Measurements from ENCODE around the gene TEX54. TPM values are rescaled to one million over a fixed set of nuclear protein-coding genes. Genes with fewer than 3 reads are reported as not detected.

Gene TEX54
- total RNA-seq, 1 donor from 2014 or later, result not detected

DNA sequence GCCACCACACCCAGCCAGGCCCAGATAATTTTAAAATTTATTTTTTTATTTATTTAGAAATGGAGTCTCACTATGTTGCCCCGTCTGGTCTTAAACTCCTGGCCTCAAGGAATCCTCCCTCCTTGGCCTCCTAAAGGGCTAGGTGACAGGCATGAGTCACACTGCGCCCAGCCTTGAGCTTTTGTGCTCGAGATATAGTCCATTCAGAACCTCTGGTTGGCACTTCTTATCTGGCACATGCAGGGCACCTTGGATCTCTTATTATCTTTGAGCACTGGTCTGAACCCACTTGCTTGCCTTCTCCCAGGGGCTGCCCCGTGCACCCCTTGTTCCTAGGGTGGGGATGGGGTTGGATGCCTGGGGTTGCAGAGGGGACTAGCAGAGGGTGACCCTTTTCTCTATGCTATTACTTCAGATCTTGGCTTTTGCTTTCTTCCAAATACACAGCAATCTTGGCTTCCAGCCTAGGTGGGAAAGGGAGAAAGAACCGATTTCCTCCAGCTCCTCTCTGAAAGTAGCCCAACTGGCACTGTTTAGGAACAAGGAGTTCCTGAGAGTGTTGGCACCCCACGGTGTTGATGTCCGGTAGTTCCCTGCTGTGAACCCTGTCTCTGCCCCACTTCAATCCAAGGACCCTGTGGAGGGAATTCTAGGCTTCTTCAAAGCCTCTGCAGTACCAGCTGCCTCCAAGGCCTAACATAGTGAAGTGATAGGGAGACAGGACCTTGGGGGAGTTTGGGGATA, 46.8 kb upstream of the TEX54 start:
- H3K27me3 Mint-ChIP-seq (ENCODE audit: low read depth), result no peaks in the 10 kb centered on the region
- no peaks in the 10 kb centered on the region for H3K9me3 Mint-ChIP-seq
- no peak for DNase-seq (ENCODE audit: low spot score in 2 of 2, unreplicated experiment in 2 of 2)
- H3K4me1 Mint-ChIP-seq, result peaks cover 40% of the 10 kb centered on the region
- H3K27ac Mint-ChIP-seq, result peak overlapping the region; percentile 100
- peak overlapping the region; percentile 99 for H3K4me3 Mint-ChIP-seq
- peaks cover 18% of the 10 kb centered on the region for H3K36me3 Mint-ChIP-seq
- TF ChIP-seq, protein P1, sequence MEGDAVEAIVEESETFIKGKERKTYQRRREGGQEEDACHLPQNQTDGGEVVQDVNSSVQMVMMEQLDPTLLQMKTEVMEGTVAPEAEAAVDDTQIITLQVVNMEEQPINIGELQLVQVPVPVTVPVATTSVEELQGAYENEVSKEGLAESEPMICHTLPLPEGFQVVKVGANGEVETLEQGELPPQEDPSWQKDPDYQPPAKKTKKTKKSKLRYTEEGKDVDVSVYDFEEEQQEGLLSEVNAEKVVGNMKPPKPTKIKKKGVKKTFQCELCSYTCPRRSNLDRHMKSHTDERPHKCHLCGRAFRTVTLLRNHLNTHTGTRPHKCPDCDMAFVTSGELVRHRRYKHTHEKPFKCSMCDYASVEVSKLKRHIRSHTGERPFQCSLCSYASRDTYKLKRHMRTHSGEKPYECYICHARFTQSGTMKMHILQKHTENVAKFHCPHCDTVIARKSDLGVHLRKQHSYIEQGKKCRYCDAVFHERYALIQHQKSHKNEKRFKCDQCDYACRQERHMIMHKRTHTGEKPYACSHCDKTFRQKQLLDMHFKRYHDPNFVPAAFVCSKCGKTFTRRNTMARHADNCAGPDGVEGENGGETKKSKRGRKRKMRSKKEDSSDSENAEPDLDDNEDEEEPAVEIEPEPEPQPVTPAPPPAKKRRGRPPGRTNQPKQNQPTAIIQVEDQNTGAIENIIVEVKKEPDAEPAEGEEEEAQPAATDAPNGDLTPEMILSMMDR (IDR thresholded peaks at IDR 0.05; ENCODE audit: unreplicated experiment), result no peak

GRCh38 chr11:62876712-62877111, 44.1 kb upstream of the TEX54 start:
- Mint-ChIP-seq H3K27ac (no peak overlapping the region), H3K9me3 (no peaks in the 10 kb centered on the region), H3K4me1 (peaks cover 13% of the 10 kb centered on the region), H3K4me3 (no peak overlapping the region), H3K36me3 (peaks cover 7% of the 10 kb centered on the region), H3K27me3 (ENCODE audit: low read depth) (no peaks in the 10 kb centered on the region)
- TF ChIP-seq, protein P1 (IDR thresholded peaks at IDR 0.05; ENCODE audit: unreplicated experiment), result no peak
- no peak for DNase-seq (ENCODE audit: low spot score in 2 of 2, unreplicated experiment in 2 of 2)

DNA sequence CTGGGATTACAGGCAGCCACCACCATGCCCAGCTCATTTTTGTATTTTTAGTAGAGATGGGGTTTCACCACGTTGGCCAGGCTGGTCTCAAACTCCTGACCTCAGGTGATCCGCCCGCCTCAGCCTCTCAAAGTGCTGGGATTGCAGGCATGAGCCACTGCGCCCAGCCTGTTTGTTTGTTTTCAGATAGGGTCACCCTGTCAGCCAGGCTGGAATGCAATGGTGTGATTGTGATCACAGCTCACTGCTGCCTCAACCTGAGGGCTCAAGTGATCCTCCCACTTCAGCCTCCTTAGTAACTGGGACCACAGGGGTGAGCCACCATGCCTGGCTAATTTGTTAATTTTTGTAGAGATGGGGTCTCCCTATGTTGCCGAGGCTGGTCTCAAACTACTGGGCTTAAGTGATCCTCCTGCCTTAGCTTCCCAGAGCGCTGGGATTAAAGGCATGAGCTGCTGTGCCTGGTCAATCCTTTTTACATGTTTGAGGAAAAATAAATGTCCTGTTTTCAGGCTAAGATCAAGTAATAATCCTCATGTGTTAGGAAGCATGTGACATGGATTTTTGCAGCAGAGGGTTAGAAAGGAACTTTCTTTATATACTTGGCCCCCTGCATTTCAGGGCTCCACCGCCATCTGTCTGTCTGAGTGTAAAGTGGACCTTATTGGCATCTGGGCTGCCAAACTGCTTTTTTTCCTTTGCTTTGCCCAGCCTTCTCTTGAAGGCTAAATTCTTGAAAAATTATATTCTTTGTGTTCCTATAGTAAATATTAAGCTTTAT, 43.2 kb upstream of the TEX54 start:
- no peak overlapping the region for H3K27ac Mint-ChIP-seq
- TF ChIP-seq, protein P1 (IDR thresholded peaks at IDR 0.05; ENCODE audit: unreplicated experiment), result no peak
- peaks cover 9% of the 10 kb centered on the region for H3K36me3 Mint-ChIP-seq
- no peak overlapping the region for H3K4me3 Mint-ChIP-seq
- peaks cover 13% of the 10 kb centered on the region for H3K4me1 Mint-ChIP-seq
- DNase-seq (ENCODE audit: low spot score in 2 of 2, unreplicated experiment in 2 of 2), result no peak
- H3K27me3 Mint-ChIP-seq (ENCODE audit: low read depth), result no peaks in the 10 kb centered on the region
- no peaks in the 10 kb centered on the region for H3K9me3 Mint-ChIP-seq

DNA sequence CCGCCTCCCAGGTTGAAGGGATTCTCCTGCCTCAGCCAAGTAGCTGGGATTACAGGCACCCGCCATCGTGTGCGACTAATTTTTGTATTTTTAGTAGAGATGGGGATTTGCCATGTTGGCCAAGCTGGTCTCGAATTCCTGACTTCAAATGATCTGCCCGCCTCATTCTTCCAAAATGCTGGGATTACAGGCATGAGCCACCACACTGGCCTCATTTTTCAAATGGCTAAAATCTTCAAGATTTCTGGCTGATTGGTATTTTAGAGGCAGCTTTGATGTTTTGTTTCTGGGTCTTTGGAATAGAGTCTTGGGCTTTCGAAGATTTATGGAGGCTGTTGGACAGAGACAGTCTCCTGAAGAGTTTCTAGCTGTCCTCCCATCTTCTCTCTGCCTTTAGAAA, 42.2 kb upstream of the TEX54 start:
- H3K9me3 Mint-ChIP-seq, result no peaks in the 10 kb centered on the region
- TF ChIP-seq, protein P1 (IDR thresholded peaks at IDR 0.05; ENCODE audit: unreplicated experiment), result no peak
- no peaks in the 10 kb centered on the region for H3K27me3 Mint-ChIP-seq (ENCODE audit: low read depth)
- H3K27ac Mint-ChIP-seq, result no peak overlapping the region
- H3K4me1 Mint-ChIP-seq, result peaks cover 5% of the 10 kb centered on the region
- H3K4me3 Mint-ChIP-seq, result no peak overlapping the region
- DNase-seq (ENCODE audit: low spot score in 2 of 2, unreplicated experiment in 2 of 2), result no peak
- H3K36me3 Mint-ChIP-seq, result peaks cover 9% of the 10 kb centered on the region

DNA sequence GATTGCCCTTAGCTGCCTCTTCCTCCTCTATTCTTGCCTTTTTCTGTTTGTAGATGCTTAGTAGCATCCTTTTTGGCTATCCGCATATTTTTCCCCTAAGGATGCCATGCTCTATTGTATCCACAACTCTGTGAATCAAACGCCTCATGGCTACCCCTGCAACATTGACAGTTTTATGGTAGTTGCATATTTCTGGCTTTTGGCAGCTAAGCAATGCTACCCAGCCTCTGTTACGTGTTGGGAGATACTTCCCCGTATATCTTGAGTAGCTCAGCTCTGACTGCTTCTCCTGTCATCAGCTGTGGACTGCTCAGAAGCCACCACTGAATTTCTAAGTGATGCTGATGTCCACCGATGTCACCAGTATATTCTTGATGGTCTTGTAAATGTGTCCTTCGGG, 33.0 kb upstream of the TEX54 start:
- peaks cover 1% of the 10 kb centered on the region for H3K36me3 Mint-ChIP-seq
- peak overlapping the region; percentile 37 for H3K27ac Mint-ChIP-seq
- H3K27me3 Mint-ChIP-seq (ENCODE audit: low read depth), result no peaks in the 10 kb centered on the region
- H3K9me3 Mint-ChIP-seq, result no peaks in the 10 kb centered on the region
- TF ChIP-seq, protein P1 (IDR thresholded peaks at IDR 0.05; ENCODE audit: unreplicated experiment), result no peak
- DNase-seq (ENCODE audit: low spot score in 2 of 2, unreplicated experiment in 2 of 2), result no peak
- peaks cover 25% of the 10 kb centered on the region for H3K4me1 Mint-ChIP-seq
- H3K4me3 Mint-ChIP-seq, result no peak overlapping the region
